ENCODE measurements around the gene GSE1. TPM values are rescaled to one million over a fixed set of nuclear protein-coding genes. Genes with fewer than 3 reads are reported as not detected.
"Not testable (repeated sequence)": the region's sequence is repeated elsewhere in the genome, so short reads cannot be mapped to it uniquely, and the experiment has no call there.

The GSE1 gene
- total RNA-seq, 1 donor from 2014 or later: 101 TPM

DNA sequence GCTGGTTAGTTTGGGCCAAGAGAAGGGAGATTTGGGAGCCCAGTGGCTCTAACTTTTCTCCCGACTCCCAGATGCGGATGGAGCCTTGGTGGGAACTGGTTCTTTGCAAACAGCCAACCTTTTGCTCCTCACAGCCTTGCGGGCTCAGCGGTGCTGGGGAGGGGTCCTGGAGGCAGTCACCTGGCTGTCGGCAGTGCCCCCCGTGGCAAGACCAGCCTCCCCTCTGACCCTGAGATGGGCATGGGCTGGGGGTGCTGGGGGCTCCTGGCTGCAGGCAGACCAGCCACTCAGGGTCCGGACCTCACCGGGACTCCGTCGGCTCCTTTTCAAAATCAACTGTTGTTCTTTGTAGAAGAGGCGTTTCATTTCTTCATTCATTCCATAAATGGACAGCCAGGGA, 21.7 kb upstream of the GSE1 start:
- Mint-ChIP-seq H3K4me3 (no peak overlapping the region), H3K4me1 (ENCODE audit: unreplicated experiment) (peaks cover 31% of the 10 kb centered on the region), H3K27me3 (no peaks in the 10 kb centered on the region), H3K36me3 (no peaks in the 10 kb centered on the region), H3K9me3 (no peaks in the 10 kb centered on the region), H3K27ac (no peak overlapping the region)
- TF ChIP-seq, protein P1, sequence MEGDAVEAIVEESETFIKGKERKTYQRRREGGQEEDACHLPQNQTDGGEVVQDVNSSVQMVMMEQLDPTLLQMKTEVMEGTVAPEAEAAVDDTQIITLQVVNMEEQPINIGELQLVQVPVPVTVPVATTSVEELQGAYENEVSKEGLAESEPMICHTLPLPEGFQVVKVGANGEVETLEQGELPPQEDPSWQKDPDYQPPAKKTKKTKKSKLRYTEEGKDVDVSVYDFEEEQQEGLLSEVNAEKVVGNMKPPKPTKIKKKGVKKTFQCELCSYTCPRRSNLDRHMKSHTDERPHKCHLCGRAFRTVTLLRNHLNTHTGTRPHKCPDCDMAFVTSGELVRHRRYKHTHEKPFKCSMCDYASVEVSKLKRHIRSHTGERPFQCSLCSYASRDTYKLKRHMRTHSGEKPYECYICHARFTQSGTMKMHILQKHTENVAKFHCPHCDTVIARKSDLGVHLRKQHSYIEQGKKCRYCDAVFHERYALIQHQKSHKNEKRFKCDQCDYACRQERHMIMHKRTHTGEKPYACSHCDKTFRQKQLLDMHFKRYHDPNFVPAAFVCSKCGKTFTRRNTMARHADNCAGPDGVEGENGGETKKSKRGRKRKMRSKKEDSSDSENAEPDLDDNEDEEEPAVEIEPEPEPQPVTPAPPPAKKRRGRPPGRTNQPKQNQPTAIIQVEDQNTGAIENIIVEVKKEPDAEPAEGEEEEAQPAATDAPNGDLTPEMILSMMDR (conservative IDR thresholded peaks at IDR 0.05): no peak
- no peak for DNase-seq (ENCODE audit: extremely low spot score, unreplicated experiment)

DNA sequence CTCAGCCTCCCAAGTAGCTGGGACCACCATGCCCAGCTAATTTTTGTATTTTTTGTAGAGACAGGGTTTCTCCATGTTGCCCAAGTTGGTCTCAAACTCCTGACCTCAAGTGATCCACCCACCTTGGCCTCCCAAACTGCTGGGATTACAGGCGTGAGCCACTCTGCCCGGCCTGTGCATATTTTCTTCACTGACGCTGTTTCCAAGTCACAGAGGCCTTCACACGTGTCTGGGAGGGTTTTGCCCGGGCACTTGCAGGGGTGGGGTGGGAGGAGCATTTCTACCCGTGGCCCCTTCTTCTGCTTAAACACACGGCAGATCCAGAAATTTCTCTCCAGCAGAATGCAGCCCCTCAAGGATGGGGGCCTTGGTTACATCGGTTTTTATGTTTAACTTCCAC, 20.8 kb upstream of the GSE1 start:
- DNase-seq (ENCODE audit: extremely low spot score, unreplicated experiment); H3K4me3 Mint-ChIP-seq; H3K9me3 Mint-ChIP-seq; H3K27ac Mint-ChIP-seq; H3K36me3 Mint-ChIP-seq; H3K27me3 Mint-ChIP-seq: not testable (repeated sequence)
- peaks cover 26% of the 10 kb centered on the region for H3K4me1 Mint-ChIP-seq (ENCODE audit: unreplicated experiment)

DNA sequence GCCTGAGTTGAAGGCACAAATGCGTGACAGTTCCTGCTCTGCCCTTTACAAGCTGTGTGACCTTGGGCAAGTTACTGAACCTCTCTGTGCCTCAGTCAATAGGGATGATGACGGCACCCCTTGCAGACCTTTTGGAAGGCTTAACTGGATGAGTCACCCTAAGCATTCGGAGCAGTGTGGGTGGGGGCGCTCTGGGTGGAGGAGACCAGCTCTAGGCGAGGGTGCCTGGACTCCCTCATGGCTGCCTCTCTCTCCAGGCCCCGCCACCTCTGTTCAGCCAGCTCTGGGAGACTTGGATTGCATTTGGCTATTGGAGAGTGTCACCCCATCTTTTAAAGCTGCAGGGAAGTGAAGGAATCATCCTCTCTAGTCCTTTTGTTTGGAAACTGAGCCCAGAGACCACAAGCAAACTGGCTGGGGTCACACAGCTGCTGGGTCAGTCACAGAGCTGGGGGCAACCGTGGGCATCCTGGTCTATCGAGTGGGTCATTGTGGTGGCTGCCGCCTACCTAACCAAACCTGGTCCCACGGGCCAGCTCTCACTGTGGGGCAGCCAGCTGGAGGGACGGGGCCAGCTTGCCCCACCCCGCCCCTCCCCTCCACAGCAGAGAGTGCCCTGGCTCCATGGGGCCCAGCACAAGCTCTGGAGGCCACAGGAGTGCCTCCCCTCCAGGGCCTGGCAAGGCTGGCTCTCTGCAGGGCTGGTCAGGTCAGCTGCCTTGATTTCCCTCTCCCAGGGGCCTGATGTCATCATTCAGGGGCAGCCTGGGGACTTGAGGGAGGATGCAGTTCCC, 20.2 kb upstream of the GSE1 start:
- TF ChIP-seq, protein P1 (conservative IDR thresholded peaks at IDR 0.05): no peak
- DNase-seq (ENCODE audit: extremely low spot score, unreplicated experiment): no peak
- Mint-ChIP-seq H3K9me3 (no peaks in the 10 kb centered on the region), H3K4me1 (ENCODE audit: unreplicated experiment) (peaks cover 30% of the 10 kb centered on the region), H3K4me3 (no peak overlapping the region), H3K36me3 (no peaks in the 10 kb centered on the region), H3K27me3 (no peaks in the 10 kb centered on the region), H3K27ac (no peak overlapping the region)

DNA sequence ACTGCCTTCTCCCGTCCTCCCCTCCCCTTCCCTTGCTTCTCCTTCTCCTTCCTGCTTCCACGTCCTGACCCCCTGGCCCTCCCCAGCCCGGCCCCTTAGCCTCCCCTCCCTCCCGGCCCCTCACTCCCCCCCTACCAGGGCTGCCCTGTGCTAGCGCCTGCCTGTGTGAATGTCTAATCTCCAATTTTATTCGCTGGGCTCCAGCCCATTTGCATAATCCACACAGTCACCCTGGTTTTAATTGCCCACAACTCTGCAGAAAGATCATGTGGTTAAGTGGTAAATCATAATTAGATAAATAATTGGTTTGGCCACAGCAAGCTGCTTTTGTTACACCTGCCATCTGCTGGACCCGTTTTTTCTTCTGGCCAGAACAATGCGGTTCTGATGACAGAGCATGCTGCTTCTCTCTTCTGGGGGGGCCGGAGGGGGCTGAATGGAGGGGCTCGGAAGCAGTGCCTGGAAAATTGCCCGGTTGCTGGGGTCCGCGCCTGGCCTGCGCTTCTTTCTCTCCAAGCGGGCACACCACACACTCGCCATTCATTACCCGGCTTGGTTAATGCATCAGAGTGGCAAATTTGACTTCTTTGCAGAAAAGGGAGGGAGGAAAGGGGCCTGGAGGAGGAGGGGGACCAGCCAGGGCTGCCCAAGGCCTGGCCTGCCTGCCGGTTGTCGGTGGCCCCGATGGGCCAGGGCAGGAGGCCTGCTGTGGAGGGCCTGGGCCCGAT, 19.5 kb upstream of the GSE1 start:
- Mint-ChIP-seq H3K36me3 (no peaks in the 10 kb centered on the region), H3K4me1 (ENCODE audit: unreplicated experiment) (peaks cover 32% of the 10 kb centered on the region), H3K4me3 (peak overlapping the region; percentile 21), H3K9me3 (no peaks in the 10 kb centered on the region), H3K27ac (no peak overlapping the region), H3K27me3 (no peaks in the 10 kb centered on the region)
- TF ChIP-seq, protein P1 (conservative IDR thresholded peaks at IDR 0.05): no peak
- DNase-seq (ENCODE audit: extremely low spot score, unreplicated experiment): no peak

DNA sequence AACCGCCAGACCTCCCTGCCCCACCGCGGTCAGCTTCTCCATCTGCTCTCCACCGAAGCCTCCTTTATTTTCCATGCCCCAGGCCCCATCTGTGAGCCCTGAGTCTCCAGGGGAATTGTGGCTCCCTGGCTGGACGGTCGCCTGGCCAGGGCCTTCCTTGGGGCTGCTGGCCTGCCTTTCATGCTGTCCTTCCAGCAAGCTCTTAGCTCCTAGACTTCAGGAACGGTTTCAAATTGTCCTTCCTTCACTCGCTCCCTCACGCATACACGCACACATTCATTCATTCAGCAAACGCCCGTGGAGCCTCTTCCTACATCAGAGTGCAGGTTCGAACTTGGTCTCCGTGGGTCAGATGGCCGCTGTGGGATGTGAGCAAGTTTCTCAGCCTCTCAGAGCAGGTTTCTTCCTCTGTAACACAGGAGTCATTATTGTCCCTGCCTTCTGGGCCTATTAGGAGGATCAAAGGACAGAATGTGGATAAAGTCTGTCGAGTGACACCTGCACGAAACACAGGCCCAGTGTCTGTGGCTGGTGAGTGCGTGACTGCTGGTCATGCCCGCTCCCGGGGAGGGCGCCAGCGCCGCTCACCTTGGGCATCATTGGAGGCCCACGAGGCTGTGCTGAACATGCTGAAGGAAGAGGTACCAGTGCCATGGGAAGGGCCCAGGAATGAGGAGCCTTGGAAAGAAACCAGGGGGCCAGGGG, 18.7 kb upstream of the GSE1 start:
- TF ChIP-seq, protein P1 (conservative IDR thresholded peaks at IDR 0.05): no peak
- Mint-ChIP-seq H3K27ac (no peak overlapping the region), H3K4me1 (ENCODE audit: unreplicated experiment) (peaks cover 38% of the 10 kb centered on the region), H3K27me3 (no peaks in the 10 kb centered on the region), H3K4me3 (no peak overlapping the region), H3K9me3 (no peaks in the 10 kb centered on the region), H3K36me3 (no peaks in the 10 kb centered on the region)
- DNase-seq (ENCODE audit: extremely low spot score, unreplicated experiment): no peak

All from type B pancreatic cell (in vitro differentiated cells).